GM12878 (cell line): ENCODE data around the gene PARP8. TPM values are rescaled to one million over a fixed set of nuclear protein-coding genes. Genes with fewer than 3 reads are reported as not detected.

Experiments
- ATAC-seq: fragments of 200-7000 bp; cut with Tn5 transposase; 3 replicates; pipeline ENCODE4 v1.9.1; 2020; ENCODE audit warnings: mild to moderate bottlenecking, moderate library complexity
- BruUV-seq: library from RNA; stranded (reverse); fragments of 400-500 nt; replicated peaks from 2 replicates; lab custom pipeline; 2021; lab: Mats Ljungman, UMichigan
- CTCF ChIA-PET: fragments of 300-600 bp; sonication (Branson Sonifier 250); formaldehyde crosslinking; extraction: SDS; loops from one replicate; lab custom pipeline; 2021; ENCODE audit warnings: inconsistent platforms; lab: Yijun Ruan, JAX
- POLR2A ChIA-PET: fragments of 350-600 bp; formaldehyde crosslinking; extraction: SDS; loops from one replicate; lab custom pipeline; 2021; ENCODE audit warnings: inconsistent platforms; lab: Charles Lee
- RAD21 ChIA-PET: fragments of 300-600 bp; sonication (Branson Sonifier 250); formaldehyde crosslinking; loops from one replicate; lab custom pipeline; 2023; ENCODE audit warnings: antibody characterized with exemption; ENCODE audit not compliant: unreplicated experiment; lab: Charles Lee
- SMC1A ChIA-PET: fragments of 300-600 bp; sonication (Branson Sonifier 250); formaldehyde crosslinking; loops from one replicate; lab custom pipeline; 2023; ENCODE audit not compliant: unreplicated experiment, uncharacterized antibody; lab: Charles Lee
- DNase-seq: peaks from one replicate; pipeline ENCODE4 v3.0.0-alpha.2; 2011; ENCODE audit warnings: low read depth, low spot score
- FAIRE-seq: peaks from 3 replicates; lab custom pipeline; 2011; peaks lifted over from hg19 to GRCh38; lab: Jason Lieb, UNC
- H2AFZ ChIP-seq: 2 replicates; pipeline ENCODE4 v1.6.0; 2011; ENCODE audit warnings: low read depth, low read length, control low read depth; ENCODE audit not compliant: control insufficient read depth
- H3K27ac ChIP-seq: 2 replicates; pipeline ENCODE4 v1.5.1; 2011; ENCODE audit warnings: control low read depth; ENCODE audit not compliant: control insufficient read depth, insufficient read depth
- H3K27me3 ChIP-seq, 2 experiments: replicated peaks in 1 of 2; 2 replicates each; pipeline versions ENCODE4 v1.6.0 to v1.6.1; 2011; ENCODE audit warnings: low read length in 1 of 2; ENCODE audit not compliant: control insufficient read depth in 2 of 2, insufficient read depth in 2 of 2
- H3K36me3 ChIP-seq, 2 experiments: 2 replicates each; pipeline ENCODE4 v1.5.1; 2011; ENCODE audit warnings: low read length in 1 of 2; ENCODE audit not compliant: control insufficient read depth in 2 of 2, insufficient read depth in 2 of 2
- H3K4me1 ChIP-seq: 2 replicates; pipeline ENCODE4 v1.6.1; 2011; ENCODE audit warnings: mild to moderate bottlenecking, low read length, moderate library complexity, mixed read lengths; ENCODE audit not compliant: control insufficient read depth, insufficient read depth
- H3K4me2 ChIP-seq: 2 replicates; pipeline ENCODE4 v1.6.0; 2011; ENCODE audit warnings: control low read depth; ENCODE audit not compliant: control insufficient read depth, insufficient read depth
- H3K4me3 ChIP-seq: fragments of 200-600 bp; sonication (generic); 2 replicates; pipeline ENCODE4 v1.5.1; 2016
- H3K79me2 ChIP-seq: 2 replicates; pipeline ENCODE4 v1.6.0; 2011; ENCODE audit warnings: low read length; ENCODE audit not compliant: control insufficient read depth, insufficient read depth
- H3K9ac ChIP-seq: 2 replicates; pipeline ENCODE4 v1.8.0; 2011; ENCODE audit warnings: low read length, control low read depth, mixed read lengths; ENCODE audit not compliant: control insufficient read depth, insufficient read depth
- H3K9me3 ChIP-seq: replicated peaks from 3 replicates; pipeline ENCODE4 v1.5.1; 2011; ENCODE audit warnings: mild to moderate bottlenecking, low read length; ENCODE audit not compliant: control insufficient read depth, insufficient read depth
- H4K20me1 ChIP-seq: 2 replicates; pipeline ENCODE4 v1.6.0; 2011; ENCODE audit not compliant: control insufficient read depth, insufficient read depth
- BACH1 ChIP-seq: fragments of 450-650 bp; IDR thresholded peaks from 2 replicates; pipeline ENCODE4 v1.6.1; 2017; ENCODE audit warnings: mild to moderate bottlenecking, borderline replicate concordance
- DPF2 ChIP-seq: fragments of 450-650 bp; IDR thresholded peaks from 2 replicates; pipeline ENCODE4 v1.6.1; 2017; ENCODE audit warnings: mild to moderate bottlenecking
- HDAC6 ChIP-seq: fragments of 200-600 bp; sonication (generic); IDR thresholded peaks from one replicate; pipeline ENCODE4 v1.8.0; 2017; ENCODE audit warnings: antibody characterized with exemption; ENCODE audit not compliant: unreplicated experiment
- JUNB ChIP-seq: IDR thresholded peaks from 2 replicates; pipeline ENCODE4 v1.6.1; 2016; ENCODE audit warnings: antibody characterized with exemption, mild to moderate bottlenecking
- KLF5 ChIP-seq: fragments of 450-650 bp; IDR thresholded peaks from 2 replicates; pipeline ENCODE4 v1.6.1; 2014; ENCODE audit warnings: mild to moderate bottlenecking; ENCODE audit not compliant: partially characterized antibody
- MYB ChIP-seq: fragments of 150-350 bp; IDR thresholded peaks from 2 replicates; pipeline ENCODE4 v1.6.1; 2014; ENCODE audit warnings: mild to moderate bottlenecking, low read depth, low read length, borderline replicate concordance
- REST ChIP-seq: IDR thresholded peaks from 2 replicates; pipeline ENCODE4 v1.6.1; 2012; ENCODE audit warnings: mild to moderate bottlenecking, low read depth, low read length
- RFX5 ChIP-seq: IDR thresholded peaks from 2 replicates; pipeline ENCODE4 v1.6.1; 2011; ENCODE audit warnings: low read depth, low read length, improper control_type of control experiment
- SMARCA5 ChIP-seq: fragments of 450-650 bp; IDR thresholded peaks from 2 replicates; pipeline ENCODE4 v1.6.1; 2017; ENCODE audit warnings: mild to moderate bottlenecking
- SP1 ChIP-seq: IDR thresholded peaks from one replicate; pipeline ENCODE4 v1.6.1; 2011; ENCODE audit warnings: low read depth, low read length
- ZNF207 ChIP-seq: fragments of 450-650 bp; IDR thresholded peaks from 2 replicates; pipeline ENCODE4 v1.6.1; 2014; ENCODE audit warnings: antibody characterized with exemption, mild to moderate bottlenecking, borderline replicate concordance
- ZNF274 ChIP-seq: IDR thresholded peaks from one replicate; pipeline ENCODE4 v1.8.0; 2011; ENCODE audit not compliant: insufficient read length, insufficient read depth
- WGBS: methylation state at CpG from one replicate; pipeline ENCODE4 v1.1.6; 2016; ENCODE audit warnings: low lambda C conversion rate; ENCODE audit not compliant: insufficient replicate concordance, insufficient coverage; ENCODE audit errors: missing lambda C conversion rate; 5-methylcytosine and 5-hydroxymethylcytosine counted together
- in situ Hi-C: fragments of 300-500 bp; cut with MboI; formaldehyde crosslinking; loops from 9 replicates; pipeline ENCODE4 v1.14.3; 2018; ENCODE audit warnings: mixed read lengths
- intact Hi-C: fragments of 100-400 bp; cut with micrococcal nuclease; formaldehyde crosslinking; loops from one replicate; pipeline ENCODE4 v1.14.2; 2022; ENCODE audit not compliant: unreplicated experiment
- polyA plus RNA-seq, 11 experiments: library from polyadenylated mRNA; depleted of rRNA in 4 of 11; unstranded in 6 of 11; stranded (reverse) in 5 of 11; fragments of >200 nt; fragmentation: Nextera tagmentation in 4 of 11; fragmentation: Illumina TruSeq in 1 of 11; extraction: Ambion mirVana in 4 of 11; extraction: Trizol in 1 of 11; gene quantifications; 1 replicate in 1 of 11; 2 replicates in 10 of 11; pipeline versions ENCODE4 v1.2.1 to v1.2.3, GENCODE V29; 2011 to 2016; ENCODE audit warnings: inconsistent platforms in 2 of 11, missing spikeins in 2 of 11, low read depth in 1 of 11
- total RNA-seq, 4 experiments: library from RNA; depleted of rRNA in 3 of 4; stranded (reverse); fragments of >200 nt in 3 of 4; fragmentation: Illumina TruSeq in 1 of 4; extraction: Trizol in 1 of 4; gene quantifications; 2 replicates each; pipeline versions ENCODE4 v1.2.1 to v1.2.3, GENCODE V29; 2013 to 2021

Gene PARP8
- total and polyA plus RNA-seq, 10 of the 15 experiments (the other 5 are each of a cell fraction or from before 2014, with no cell fraction given): 9.1 to 65.2 (median 20.6) TPM

GRCh38 chr5:50759526-50760270, 93.3 kb downstream of the PARP8 start:
- TF ChIP-seq RFX5: no peak
- TF ChIP-seq SP1: no peak
- no peak for TF ChIP-seq BACH1
- TF ChIP-seq JUNB: no peak
- no peak for TF ChIP-seq MYB
- BruUV-seq: no TSS peak
- 100% methylated on average over 1 of the region's 1 CpG for WGBS

GRCh38 chr5:50763351-50763750, 96.9 kb downstream of the PARP8 start:
- H2AFZ ChIP-seq: no peak overlapping the region
- no peaks in the 10 kb centered on the region for H3K4me1 ChIP-seq
- ATAC-seq (no peak), FAIRE-seq (no peak), DNase-seq (no peak)
- no peaks in the 10 kb centered on the region for H3K27me3 ChIP-seq
- no peaks in the 10 kb centered on the region for H3K9me3 ChIP-seq
- H4K20me1 ChIP-seq: no peaks in the 10 kb centered on the region
- no peak overlapping the region for H3K4me3 ChIP-seq
- in situ Hi-C loops (no loop called here), intact Hi-C loops (no loop called here)
- BruUV-seq: no TSS peak
- POLR2A ChIA-PET: no interaction called here
- H3K79me2 ChIP-seq: no peaks in the 10 kb centered on the region
- SMC1A ChIA-PET: interaction anchor here (1.8 kb wide), 1 partner anchor 12 kb away, joined by 4 read pairs; no protein-coding TSS in a partner anchor
- peaks cover 0 to 4% of the 10 kb centered on the region in 2 experiments; a peak in 2 of 4 replicates for H3K36me3 ChIP-seq
- no peak overlapping the region for H3K4me2 ChIP-seq
- RAD21 ChIA-PET: no interaction called here
- H3K27ac ChIP-seq: no peak overlapping the region
- no peak overlapping the region for H3K9ac ChIP-seq
- CTCF ChIA-PET: interaction anchor here (1.1 to 1.2 kb wide), 2 partner anchors 11 to 324 kb away, joined by 3 to 5 read pairs; no protein-coding TSS in a partner anchor
- TF ChIP-seq DPF2: no peak
- TF ChIP-seq SMARCA5: no peak
- no peak for TF ChIP-seq KLF5
- no peak for TF ChIP-seq ZNF207
- no peak for TF ChIP-seq REST
- TF ChIP-seq HDAC6: no peak
- no peak for TF ChIP-seq ZNF274

More at GRCh38 chr5:50759526-50760270, 93.3 kb downstream of the PARP8 start:
- DNase-seq: no peak
- Histone ChIP-seq H2AFZ (no peak overlapping the region), H3K27me3 (no peaks in the 10 kb centered on the region), H3K4me3 (no peak overlapping the region), H3K9ac (no peak overlapping the region), H3K4me1 (no peaks in the 10 kb centered on the region), H3K79me2 (no peaks in the 10 kb centered on the region), H3K27ac (no peak overlapping the region), H4K20me1 (no peaks in the 10 kb centered on the region), H3K36me3 (peaks cover 0 to 4% of the 10 kb centered on the region in 2 experiments; a peak in 2 of 4 replicates), H3K9me3 (no peaks in the 10 kb centered on the region), H3K4me2 (no peak overlapping the region)
- FAIRE-seq: peak; percentile 7
- intact Hi-C loops: no loop called here
- in situ Hi-C loops: no loop called here
- ChIA-PET CTCF (interaction anchor here (1.0 to 1.6 kb wide), 3 partner anchors 7 to 21 kb away, joined by 3 read pairs; no protein-coding TSS in a partner anchor), POLR2A (no interaction called here), RAD21 (interaction anchor here (0.7 to 1.1 kb wide), 2 partner anchors 246 to 325 kb away, joined by 3 to 6 read pairs; no protein-coding TSS in a partner anchor), SMC1A (interaction anchor here (1.4 kb wide), 1 partner anchor 17 kb away, joined by 3 read pairs; no protein-coding TSS in a partner anchor)
- ATAC-seq: no peak
